GM19455 (cell line): Measurements from ENCODE around the gene UGT1A9.
"Not testable (repeated sequence)": the region's sequence is repeated elsewhere in the genome, so short reads cannot be mapped to it uniquely, and the experiment has no call there.

Source experiments
- ATAC-seq: cut with Tn5 transposase; IDR thresholded peaks from one replicate; pipeline ENCODE4 v1.9.1; 2021; ENCODE audit not compliant: unreplicated experiment

The UGT1A9 gene

DNA sequence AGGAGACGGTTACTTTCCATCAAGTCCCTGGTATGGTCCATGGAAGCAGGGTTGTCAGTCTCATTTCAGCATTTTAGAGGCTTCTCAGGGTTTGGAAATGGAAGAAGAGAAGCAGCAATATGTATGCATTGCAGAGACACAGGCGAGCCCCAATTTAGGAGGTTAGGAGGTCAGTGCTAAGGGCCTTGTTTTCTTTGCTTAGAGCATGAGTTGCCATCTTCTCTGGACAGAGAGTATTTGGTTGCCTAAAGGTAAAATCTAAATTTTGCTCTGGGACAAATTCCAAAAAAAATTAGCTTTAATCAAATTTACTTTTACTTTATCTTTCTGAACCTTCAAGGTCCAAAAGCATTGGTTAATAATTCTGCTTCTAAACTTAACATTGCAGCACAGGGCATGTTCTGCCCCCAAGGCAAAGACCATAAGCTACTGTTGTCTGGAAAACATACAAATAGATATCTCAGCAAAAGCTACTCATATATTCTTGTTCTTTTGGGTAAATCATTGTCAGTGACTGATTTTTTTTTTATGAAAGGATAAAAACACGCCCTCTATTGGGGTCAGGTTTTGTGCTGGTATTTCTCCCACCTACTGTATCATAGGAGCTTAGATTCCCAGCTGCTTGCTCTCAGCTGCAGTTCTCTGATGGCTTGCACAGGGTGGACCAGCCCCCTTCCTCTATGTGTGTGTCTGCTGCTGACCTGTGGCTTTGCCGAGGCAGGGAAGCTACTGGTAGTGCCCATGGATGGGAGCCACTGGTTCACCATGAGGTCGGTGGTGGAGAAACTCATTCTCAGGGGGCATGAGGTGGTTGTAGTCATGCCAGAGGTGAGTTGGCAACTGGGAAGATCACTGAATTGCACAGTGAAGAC, at the start of gene UGT1A9:
Gene UGT1A9, plus strand, starts transcription at position 609 of the 872 bp plus-strand sequence. Its CDS starts 37 bp downstream, at position 646.
- ATAC-seq: no peak

GRCh38 chr2:233627331-233628025, 44.2 kb upstream of the UGT1A9 start:
- no peak for ATAC-seq

- not testable (repeated sequence) for ATAC-seq
Observed at GRCh38 chr2:233636306-233636705, 35.4 kb upstream of the UGT1A9 start, which contains the start of gene UGT1A10. TSS of gene UGT1A10 (plus strand) at chr2:233636448. CDS start at chr2:233636523, 75 bp downstream.

DNA sequence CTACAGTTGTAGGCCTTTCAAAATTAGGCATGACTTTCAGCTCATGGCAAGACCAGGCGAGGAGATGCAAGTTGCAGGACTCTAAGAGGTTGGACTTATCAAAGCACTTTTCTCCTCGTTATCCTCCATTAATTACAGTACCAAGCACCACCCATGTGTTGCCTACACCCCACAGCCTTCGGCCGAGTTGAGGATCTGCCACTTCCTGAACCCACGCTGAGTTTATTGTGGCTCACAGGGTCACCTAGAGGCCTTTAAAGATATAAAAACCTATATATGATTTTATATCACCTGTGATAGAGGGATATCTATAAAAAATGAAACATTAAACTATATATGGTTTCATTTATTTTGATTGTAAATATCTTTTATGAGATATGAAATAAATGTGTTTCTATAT, 32.9 kb upstream of the UGT1A9 start:
- ATAC-seq: no peak

GRCh38 chr2:233639860-233640259, 31.8 kb upstream of the UGT1A9 start:
- ATAC-seq: no peak

- no peak for ATAC-seq
Observed at GRCh38 chr2:233643128-233643527, 28.6 kb upstream of the UGT1A9 start.

GRCh38 chr2:233646033-233646432, 25.7 kb upstream of the UGT1A9 start:
- ATAC-seq: not testable (repeated sequence)

GRCh38 chr2:233650981-233651380, 20.7 kb upstream of the UGT1A9 start:
- ATAC-seq: no peak

DNA sequence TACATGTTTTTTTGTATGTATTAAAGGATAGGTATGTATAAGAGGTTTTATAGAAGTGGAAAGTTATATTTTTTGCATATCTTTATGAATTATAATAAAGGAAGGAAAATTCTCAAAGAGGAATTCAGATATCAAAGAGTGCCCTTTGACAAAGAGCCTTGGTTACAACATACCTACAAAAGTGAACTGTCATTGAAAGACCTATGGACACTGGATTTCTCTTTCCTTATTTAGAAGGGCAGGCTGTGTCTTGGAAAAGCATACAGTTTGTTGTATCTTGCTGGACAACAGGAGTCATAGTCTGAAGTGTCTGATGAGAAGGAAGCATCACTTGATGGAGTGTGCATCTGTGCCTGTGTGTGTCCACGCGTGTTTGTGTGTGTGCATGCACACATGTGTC, 20.3 kb upstream of the UGT1A9 start:
- no peak for ATAC-seq

- no peak for ATAC-seq
Observed at GRCh38 chr2:233654501-233654900, 17.2 kb upstream of the UGT1A9 start.

DNA sequence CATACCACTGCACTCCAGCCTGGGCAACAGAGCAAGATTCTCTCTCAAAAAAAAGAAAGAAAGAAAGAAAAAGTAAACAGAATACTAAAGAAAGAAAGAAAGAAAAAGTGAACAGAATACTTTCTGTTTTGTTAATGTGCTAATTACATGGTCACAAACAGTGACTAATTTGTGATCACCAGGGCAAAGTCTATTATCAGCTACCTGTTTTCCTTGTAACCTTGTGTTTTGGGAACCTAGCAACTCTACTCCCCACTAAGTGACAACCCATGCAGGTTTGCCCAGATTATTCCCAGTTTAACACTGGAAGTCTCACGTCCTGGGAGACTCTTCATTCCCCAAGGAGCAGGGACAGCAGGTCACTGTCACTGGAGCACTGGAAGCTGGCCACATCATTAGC, 16.7 kb upstream of the UGT1A9 start:
- no peak for ATAC-seq

GRCh38 chr2:233655943-233656342, 15.8 kb upstream of the UGT1A9 start:
- not testable (repeated sequence) for ATAC-seq

GRCh38 chr2:233656443-233656842, 15.3 kb upstream of the UGT1A9 start:
- ATAC-seq: no peak

- ATAC-seq: no peak
Observed at GRCh38 chr2:233658610-233659009, 13.1 kb upstream of the UGT1A9 start.

GRCh38 chr2:233663911-233664310, 7.8 kb upstream of the UGT1A9 start:
- no peak for ATAC-seq

DNA sequence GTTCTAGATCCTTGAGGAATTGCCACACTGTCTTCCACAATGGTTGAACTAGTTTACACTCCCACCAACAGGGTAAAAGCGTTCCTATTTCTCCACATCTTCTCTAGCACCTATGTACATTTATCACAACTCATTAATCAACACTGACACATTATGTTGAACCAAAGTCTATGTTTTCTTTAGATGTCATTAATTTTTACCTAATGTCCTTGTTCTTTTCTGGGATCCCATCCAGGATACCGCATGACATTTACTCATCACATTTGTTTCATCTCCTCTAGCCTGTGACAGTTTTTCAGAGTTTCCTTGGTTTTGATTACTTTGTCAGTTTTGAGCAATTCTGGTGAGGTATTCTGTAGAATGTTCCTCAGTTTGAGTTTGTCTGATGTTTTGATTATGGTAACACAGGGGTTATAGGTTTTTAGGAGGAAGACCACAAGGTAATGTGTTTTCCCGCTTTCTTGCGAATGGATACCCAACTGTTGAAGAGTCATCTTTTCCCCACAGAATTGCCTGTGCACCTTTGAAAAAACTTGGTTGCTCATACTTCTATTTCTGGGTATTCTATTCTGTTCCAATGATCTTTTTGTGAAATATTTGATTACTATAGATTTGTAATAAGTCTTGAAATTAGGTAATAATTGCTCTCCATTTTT, 3.0 kb upstream of the UGT1A9 start:
- ATAC-seq: no peak

GRCh38 chr2:233672886-233673285, 1.2 kb downstream of the UGT1A9 start:
- no peak for ATAC-seq

GRCh38 chr2:233673896-233674295, 2.2 kb downstream of the UGT1A9 start:
- ATAC-seq: no peak

- ATAC-seq: no peak
Observed at GRCh38 chr2:233674314-233674713, 2.6 kb downstream of the UGT1A9 start.

DNA sequence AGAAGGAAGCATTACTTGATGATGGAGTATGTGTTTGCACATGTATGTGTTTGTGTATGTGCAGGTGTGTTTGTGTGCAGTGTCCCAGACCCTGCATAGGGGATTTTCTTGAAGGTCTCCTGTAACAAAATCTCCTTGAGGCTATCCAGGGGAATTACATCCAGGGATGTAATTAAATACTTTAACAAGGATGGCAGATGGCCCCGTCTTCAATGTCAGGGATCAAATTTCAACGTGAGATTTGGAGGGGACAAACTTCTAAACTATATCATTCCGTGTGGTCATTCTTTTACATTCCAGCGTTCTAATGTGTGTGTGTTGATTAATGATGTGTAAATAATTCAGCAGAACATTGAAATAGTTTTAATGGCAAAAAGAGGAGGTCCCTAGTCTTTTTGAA, 3.3 kb downstream of the UGT1A9 start:
- no peak for ATAC-seq

DNA sequence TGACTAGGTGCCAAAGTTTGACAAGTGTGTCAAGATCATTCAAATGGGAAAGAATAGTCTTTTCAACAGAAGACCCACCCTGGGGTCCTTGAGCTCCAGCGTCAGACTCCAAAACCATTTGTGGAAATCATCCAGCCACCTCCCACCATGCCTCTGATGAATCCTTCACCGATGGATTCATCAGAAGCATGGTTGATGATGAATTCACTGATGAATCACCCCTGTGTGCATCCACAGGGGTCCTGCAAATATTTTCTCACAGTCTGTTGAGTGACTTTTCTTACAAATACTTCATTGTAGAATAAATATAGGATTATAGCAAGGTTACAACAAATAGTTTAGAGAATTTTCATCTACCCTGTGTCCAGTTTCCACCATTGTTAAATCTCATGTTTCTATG, 4.3 kb downstream of the UGT1A9 start:
- no peak for ATAC-seq

GRCh38 chr2:233679196-233679595, 7.5 kb downstream of the UGT1A9 start:
- ATAC-seq: no peak
